K562 (cell line): ENCODE results near the gene ITPKA. TPM values are rescaled to one million over a fixed set of nuclear protein-coding genes. Genes with fewer than 3 reads are reported as not detected.
A peak's percentile ranks its signal among the peaks of the same experiment; 100 is the strongest.

Source experiments
- ARHGAP35 ChIP-seq: fragments of 450-650 bp; IDR thresholded peaks from 2 replicates; pipeline ENCODE4 v1.6.1; 2018; ENCODE audit not compliant: partially characterized antibody
- EP300 ChIP-seq: IDR thresholded peaks from 2 replicates; pipeline ENCODE4 v1.6.1; 2012; ENCODE audit warnings: low read length, improper control_type of control experiment
- EP400 ChIP-seq: fragments of 450-650 bp; IDR thresholded peaks from 2 replicates; pipeline ENCODE4 v1.6.1; 2017; ENCODE audit warnings: antibody characterized with exemption, mild to moderate bottlenecking, moderate library complexity
- FOXA3 ChIP-seq, 2 experiments: fragments of 450-650 bp in 1 of 2; sonication (generic) in 1 of 2; formaldehyde crosslinking; IDR thresholded peaks in 1 of 2; conservative IDR thresholded peaks in 1 of 2; 2 replicates each; pipeline versions ENCODE4 v1.4.0 to v1.8.0; 2020 to 2022; ENCODE audit warnings: mild to moderate bottlenecking in 2 of 2, missing genetic modification reagents in 1 of 2
- HDAC1 ChIP-seq, 2 experiments: fragments of 450-650 bp; IDR thresholded peaks; 2 replicates each; pipeline ENCODE4 v1.6.1; 2016 to 2017; ENCODE audit warnings: inconsistent platforms in 1 of 2, mild to moderate bottlenecking in 1 of 2, moderate library complexity in 1 of 2
- KAT8 ChIP-seq: fragments of 450-650 bp; IDR thresholded peaks from 2 replicates; pipeline ENCODE4 v1.6.1; 2016; ENCODE audit warnings: low read depth, mild to moderate bottlenecking
- MCM2 ChIP-seq: fragments of 450-650 bp; IDR thresholded peaks from 2 replicates; pipeline ENCODE4 v1.6.1; 2017; ENCODE audit warnings: low read depth, mild to moderate bottlenecking
- MXI1 ChIP-seq: IDR thresholded peaks from 2 replicates; pipeline ENCODE4 v1.6.1; 2011; ENCODE audit warnings: low read depth, mild to moderate bottlenecking, improper control_type of control experiment, low read length
- MYC ChIP-seq, 2 experiments: fragments of 250-450 bp in 1 of 2; sonication (Bioruptor Pico) in 1 of 2; IDR thresholded peaks; 2 replicates each; pipeline versions ENCODE4 v1.5.1 to v1.6.1; 2012 to 2021; ENCODE audit warnings: low read depth in 2 of 2, borderline replicate concordance in 1 of 2, improper control_type of control experiment in 1 of 2, low read length in 1 of 2, mild to moderate bottlenecking in 1 of 2, moderate library complexity in 1 of 2
- NFIC ChIP-seq: fragments of 450-650 bp; IDR thresholded peaks from 2 replicates; pipeline ENCODE4 v1.6.1; 2017; ENCODE audit warnings: mild to moderate bottlenecking, inconsistent platforms
- RB1 ChIP-seq: fragments of 450-650 bp; IDR thresholded peaks from 2 replicates; pipeline ENCODE4 v1.6.1; 2017; ENCODE audit warnings: low read depth, mild to moderate bottlenecking
- SP2 ChIP-seq: IDR thresholded peaks from 2 replicates; pipeline ENCODE4 v1.6.1; 2011; ENCODE audit warnings: mild to moderate bottlenecking, low read depth, low read length, moderate library complexity; ENCODE audit not compliant: poor library complexity, severe bottlenecking; ENCODE audit errors: extremely low read depth
- SPI1 ChIP-seq: IDR thresholded peaks from 2 replicates; pipeline ENCODE4 v1.6.1; 2011; ENCODE audit warnings: low read depth, low read length, control low read depth, borderline replicate concordance
- TBL1XR1 ChIP-seq, 2 experiments: IDR thresholded peaks; 2 replicates each; pipeline ENCODE4 v1.6.1; 2012; ENCODE audit warnings: improper control_type of control experiment in 2 of 2, low read length in 2 of 2, mild to moderate bottlenecking in 1 of 2
- TCF7L2 ChIP-seq: fragments of 150-350 bp; IDR thresholded peaks from 2 replicates; pipeline ENCODE4 v1.6.1; 2016; ENCODE audit warnings: low read depth, mild to moderate bottlenecking, low read length, moderate library complexity
- ZNF311 ChIP-seq: fragments of 250-450 bp; sonication (Bioruptor Pico); IDR thresholded peaks from 2 replicates; pipeline ENCODE4 v1.4.0; 2020; ENCODE audit warnings: mild to moderate bottlenecking, moderate library complexity
- polyA plus RNA-seq, 8 experiments: library from polyadenylated mRNA; depleted of rRNA in 4 of 8; stranded (reverse) in 5 of 8; unstranded in 3 of 8; fragments of >200 nt; fragmentation: Nextera tagmentation in 2 of 8; fragmentation: Illumina TruSeq in 1 of 8; extraction: Ambion mirVana in 2 of 8; extraction: Trizol in 1 of 8; gene quantifications; 2 replicates each; pipeline versions ENCODE4 v1.2.1 to v1.2.3, GENCODE V29; 2011 to 2014; ENCODE audit warnings: inconsistent platforms in 1 of 8, missing spikeins in 1 of 8
- total RNA-seq, 7 experiments: library from RNA; depleted of rRNA in 6 of 7; stranded (reverse); fragments of >200 nt in 6 of 7; fragmentation: Illumina TruSeq in 2 of 7; extraction: Trizol in 2 of 7; gene quantifications; 2 replicates each; pipeline versions ENCODE4 v1.2.1 to v1.2.3, GENCODE V29; 2011 to 2021; ENCODE audit warnings: low replicate concordance in 1 of 7
- TF ChIP-seq, protein P1 (sequence below), 2 experiments: IDR thresholded peaks; 2 replicates each; pipeline ENCODE4 v1.6.1; 2011; ENCODE audit warnings: borderline replicate concordance in 1 of 2, control low read depth in 1 of 2, low read depth in 1 of 2, low read length in 1 of 2, mild to moderate bottlenecking in 1 of 2, mixed read lengths in 1 of 2, moderate library complexity in 1 of 2; ENCODE audit not compliant: insufficient read depth in 1 of 2, insufficient read length in 1 of 2, poor library complexity in 1 of 2, severe bottlenecking in 1 of 2; ENCODE audit errors: extremely low read depth in 1 of 2
- TF ChIP-seq, protein P2 (sequence below): fragments of 250-450 bp; sonication (Bioruptor Pico); IDR thresholded peaks from 2 replicates; pipeline ENCODE4 v1.5.0; 2020; ENCODE audit warnings: mild to moderate bottlenecking, borderline replicate concordance
- TF ChIP-seq, protein P3 (sequence below): fragments of 250-450 bp; sonication (Bioruptor Pico); IDR thresholded peaks from 2 replicates; pipeline ENCODE4 v1.5.0; 2022; ENCODE audit warnings: mild to moderate bottlenecking

Gene ITPKA
- total and polyA plus RNA-seq, 9 of the 15 experiments (the other 6 are each of a cell fraction or from before 2014, with no cell fraction given), result 0.14 to 68.4 (median 11.5) TPM

DNA sequence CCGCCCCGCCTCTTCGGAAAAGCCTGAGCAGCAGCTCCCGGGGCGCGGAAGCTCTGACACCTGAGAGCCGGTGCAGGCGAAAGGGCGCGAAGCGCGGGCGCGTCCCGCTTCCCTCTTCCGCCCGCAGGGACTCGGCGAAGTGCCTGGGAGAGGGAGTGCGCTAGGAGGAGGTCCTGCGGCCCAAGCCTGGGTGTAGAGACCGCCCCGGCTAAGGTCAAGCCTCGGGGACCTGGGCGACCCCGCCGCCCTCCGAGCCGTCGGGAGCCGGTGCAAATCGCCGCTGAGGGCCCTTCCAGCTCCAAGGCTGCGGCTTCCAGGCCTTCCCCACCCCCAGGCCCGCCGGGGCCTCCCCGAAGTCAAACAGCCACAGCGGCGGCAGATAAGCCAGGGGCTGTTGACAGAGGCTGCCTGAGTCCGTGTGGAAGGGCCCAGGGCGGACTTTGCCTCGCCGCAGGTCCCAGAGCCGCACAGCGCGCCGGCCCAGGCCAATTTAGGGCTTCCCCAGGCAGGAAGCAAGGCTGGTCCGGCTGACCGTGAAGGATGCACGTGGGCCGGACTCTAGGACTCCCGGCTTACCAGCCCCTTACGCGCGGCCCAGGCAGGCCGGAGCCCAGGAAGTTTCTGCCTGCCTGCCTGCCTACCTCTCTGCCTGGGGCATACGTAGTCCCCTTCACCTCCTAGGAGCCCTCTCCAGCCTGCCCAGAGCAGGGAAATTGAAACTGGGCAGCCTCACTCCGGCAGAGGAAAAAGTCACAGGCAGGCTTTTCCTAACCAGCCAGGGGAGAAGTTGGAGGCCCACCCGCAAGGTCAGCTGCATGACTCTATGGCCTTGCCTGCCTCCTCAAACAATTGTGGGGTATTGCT lies 2.3 kb downstream of the ITPKA start (continued):
- TF ChIP-seq, protein P1, sequence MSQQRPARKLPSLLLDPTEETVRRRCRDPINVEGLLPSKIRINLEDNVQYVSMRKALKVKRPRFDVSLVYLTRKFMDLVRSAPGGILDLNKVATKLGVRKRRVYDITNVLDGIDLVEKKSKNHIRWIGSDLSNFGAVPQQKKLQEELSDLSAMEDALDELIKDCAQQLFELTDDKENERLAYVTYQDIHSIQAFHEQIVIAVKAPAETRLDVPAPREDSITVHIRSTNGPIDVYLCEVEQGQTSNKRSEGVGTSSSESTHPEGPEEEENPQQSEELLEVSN (IDR thresholded peaks at IDR 0.05; ENCODE audit: borderline replicate concordance in 1 of 2, extremely low read depth in 1 of 2, insufficient read depth in 1 of 2, insufficient read length in 1 of 2, low read depth in 1 of 2, low read length in 1 of 2, poor library complexity in 1 of 2, severe bottlenecking in 1 of 2), result peak; percentile 67 to 95
- TF ChIP-seq NFIC (peak; percentile 17; the same call in 1 of the 2 replicates), MYC (IDR thresholded peaks at IDR 0.05; ENCODE audit: low read depth, low read length) (peak; percentile 21), MYC (CRISPR knock-in tag; IDR thresholded peaks at IDR 0.05; ENCODE audit: borderline replicate concordance, low read depth) (no peak), TBL1XR1 (IDR thresholded peaks at IDR 0.05; ENCODE audit: low read length in 2 of 2) (peak in 1 of 2 experiments; percentile 55; a peak in 1 of 4 replicates), TCF7L2 (no peak), FOXA3 (CRISPR knock-in tag; conservative IDR thresholded peaks at IDR 0.05 in 1 of 2, IDR thresholded peaks at IDR 0.05 in 1 of 2) (peak; percentile 78 to 97), MCM2 (no peak), EP300 (peak; percentile 29; the same call in 1 of the 2 replicates), SPI1 (peak; percentile 17; the same call in 1 of the 2 replicates), HDAC1 (IDR thresholded peaks at IDR 0.05) (peak in 1 of 2 experiments; percentile 53; a peak in 1 of 4 replicates), ZNF311 (CRISPR knock-in tag) (no peak), RB1 (peak; percentile 53), MXI1 (no peak), KAT8 (no peak), ARHGAP35 (no peak), SP2 (no peak), EP400 (peak; percentile 42)
- TF ChIP-seq, protein P2, sequence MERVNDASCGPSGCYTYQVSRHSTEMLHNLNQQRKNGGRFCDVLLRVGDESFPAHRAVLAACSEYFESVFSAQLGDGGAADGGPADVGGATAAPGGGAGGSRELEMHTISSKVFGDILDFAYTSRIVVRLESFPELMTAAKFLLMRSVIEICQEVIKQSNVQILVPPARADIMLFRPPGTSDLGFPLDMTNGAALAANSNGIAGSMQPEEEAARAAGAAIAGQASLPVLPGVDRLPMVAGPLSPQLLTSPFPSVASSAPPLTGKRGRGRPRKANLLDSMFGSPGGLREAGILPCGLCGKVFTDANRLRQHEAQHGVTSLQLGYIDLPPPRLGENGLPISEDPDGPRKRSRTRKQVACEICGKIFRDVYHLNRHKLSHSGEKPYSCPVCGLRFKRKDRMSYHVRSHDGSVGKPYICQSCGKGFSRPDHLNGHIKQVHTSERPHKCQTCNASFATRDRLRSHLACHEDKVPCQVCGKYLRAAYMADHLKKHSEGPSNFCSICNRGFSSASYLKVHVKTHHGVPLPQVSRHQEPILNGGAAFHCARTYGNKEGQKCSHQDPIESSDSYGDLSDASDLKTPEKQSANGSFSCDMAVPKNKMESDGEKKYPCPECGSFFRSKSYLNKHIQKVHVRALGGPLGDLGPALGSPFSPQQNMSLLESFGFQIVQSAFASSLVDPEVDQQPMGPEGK (CRISPR knock-in tag), result no peak
- TF ChIP-seq, protein P3, sequence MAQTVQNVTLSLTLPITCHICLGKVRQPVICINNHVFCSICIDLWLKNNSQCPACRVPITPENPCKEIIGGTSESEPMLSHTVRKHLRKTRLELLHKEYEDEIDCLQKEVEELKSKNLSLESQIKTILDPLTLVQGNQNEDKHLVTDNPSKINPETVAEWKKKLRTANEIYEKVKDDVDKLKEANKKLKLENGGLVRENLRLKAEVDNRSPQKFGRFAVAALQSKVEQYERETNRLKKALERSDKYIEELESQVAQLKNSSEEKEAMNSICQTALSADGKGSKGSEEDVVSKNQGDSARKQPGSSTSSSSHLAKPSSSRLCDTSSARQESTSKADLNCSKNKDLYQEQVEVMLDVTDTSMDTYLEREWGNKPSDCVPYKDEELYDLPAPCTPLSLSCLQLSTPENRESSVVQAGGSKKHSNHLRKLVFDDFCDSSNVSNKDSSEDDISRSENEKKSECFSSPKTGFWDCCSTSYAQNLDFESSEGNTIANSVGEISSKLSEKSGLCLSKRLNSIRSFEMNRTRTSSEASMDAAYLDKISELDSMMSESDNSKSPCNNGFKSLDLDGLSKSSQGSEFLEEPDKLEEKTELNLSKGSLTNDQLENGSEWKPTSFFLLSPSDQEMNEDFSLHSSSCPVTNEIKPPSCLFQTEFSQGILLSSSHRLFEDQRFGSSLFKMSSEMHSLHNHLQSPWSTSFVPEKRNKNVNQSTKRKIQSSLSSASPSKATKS, result no peak
